Measurements from ENCODE around the gene USF3.

DNA sequence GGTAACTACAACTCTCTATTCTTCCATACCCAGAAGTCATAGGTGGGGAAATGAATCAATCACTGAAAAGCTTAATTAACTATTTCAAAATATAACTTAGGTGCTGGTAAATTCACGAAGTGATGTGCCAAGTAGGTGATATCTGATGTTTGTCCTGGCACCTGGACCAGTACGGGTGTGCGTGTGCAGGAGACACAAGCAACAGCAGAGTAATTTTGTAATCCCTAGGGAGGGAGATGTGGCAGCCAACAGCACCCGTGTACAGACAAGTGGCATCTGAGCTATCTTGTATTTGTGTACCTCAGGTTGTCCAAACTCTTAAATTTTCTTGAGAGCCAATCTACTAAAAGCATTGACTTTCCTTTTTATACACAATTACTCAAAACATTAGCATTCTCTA lies 22.8 kb downstream of the USF3 start:
- TF ChIP-seq POLR2AphosphoS5 (IDR thresholded peaks at IDR 0.05; ENCODE audit: borderline replicate concordance, low read depth, low read length) (no peak), EZH2 (IDR thresholded peaks at IDR 0.05) (no peak), FOXP2 (optimal IDR thresholded peaks at IDR 0.05; ENCODE audit: control extremely low read depth, extremely low read length, insufficient read depth) (no peak)

All from SK-N-MC (cell line).